HG02884 (cell line): ENCODE data around the gene NUDT1.

Source experiments
- ATAC-seq: cut with Tn5 transposase; IDR thresholded peaks from one replicate; pipeline ENCODE4 v1.9.1; 2021; ENCODE audit warnings: mild to moderate bottlenecking, moderate library complexity; ENCODE audit not compliant: unreplicated experiment

Gene NUDT1

GRCh38 chr7:2204446-2204845 is 37.6 kb upstream of the NUDT1 start:
- ATAC-seq, result no peak

GRCh38 chr7:2205036-2205780 is 36.8 kb upstream of the NUDT1 start:
- no peak for ATAC-seq

- no peak for ATAC-seq
Measured at GRCh38 chr7:2208712-2209111, 33.3 kb upstream of the NUDT1 start.

- no peak for ATAC-seq
Measured at GRCh38 chr7:2209146-2209960, 32.7 kb upstream of the NUDT1 start.

- ATAC-seq, result no peak
Measured at GRCh38 chr7:2209961-2210323, 32.1 kb upstream of the NUDT1 start.

DNA sequence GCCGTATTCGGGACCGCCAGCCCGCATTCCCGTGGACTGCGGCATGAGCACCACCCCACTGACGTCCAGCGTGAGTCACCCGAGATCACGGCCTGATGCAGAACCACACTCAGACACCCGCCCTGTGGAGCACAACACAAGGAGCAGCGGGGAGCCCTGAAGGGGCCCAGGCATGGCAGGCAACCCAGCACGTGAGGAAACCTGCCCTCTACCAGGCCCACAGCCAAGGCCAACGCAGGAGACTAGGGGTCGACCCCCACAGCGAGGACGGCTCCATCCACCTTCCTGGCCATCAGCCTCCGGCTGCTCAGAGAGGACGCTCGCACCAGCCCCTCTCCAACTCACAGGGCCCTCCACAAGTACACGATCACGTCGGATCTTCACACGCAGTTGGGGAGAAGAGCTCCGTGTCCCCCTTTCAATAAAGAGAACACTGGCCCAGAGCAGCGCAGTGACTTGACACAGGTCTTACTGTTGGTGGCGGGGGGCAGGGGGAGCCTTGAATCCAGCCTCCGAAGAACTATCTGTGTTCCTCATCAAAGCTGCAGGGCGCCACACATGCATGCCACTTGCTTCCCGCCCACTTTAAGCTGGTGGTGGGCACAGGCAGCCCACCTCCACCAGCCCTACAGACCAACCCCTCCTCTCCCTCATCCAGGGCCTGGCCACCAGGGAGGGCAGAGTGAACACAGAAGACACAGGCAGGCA is 31.3 kb upstream of the NUDT1 start:
- no peak for ATAC-seq

DNA sequence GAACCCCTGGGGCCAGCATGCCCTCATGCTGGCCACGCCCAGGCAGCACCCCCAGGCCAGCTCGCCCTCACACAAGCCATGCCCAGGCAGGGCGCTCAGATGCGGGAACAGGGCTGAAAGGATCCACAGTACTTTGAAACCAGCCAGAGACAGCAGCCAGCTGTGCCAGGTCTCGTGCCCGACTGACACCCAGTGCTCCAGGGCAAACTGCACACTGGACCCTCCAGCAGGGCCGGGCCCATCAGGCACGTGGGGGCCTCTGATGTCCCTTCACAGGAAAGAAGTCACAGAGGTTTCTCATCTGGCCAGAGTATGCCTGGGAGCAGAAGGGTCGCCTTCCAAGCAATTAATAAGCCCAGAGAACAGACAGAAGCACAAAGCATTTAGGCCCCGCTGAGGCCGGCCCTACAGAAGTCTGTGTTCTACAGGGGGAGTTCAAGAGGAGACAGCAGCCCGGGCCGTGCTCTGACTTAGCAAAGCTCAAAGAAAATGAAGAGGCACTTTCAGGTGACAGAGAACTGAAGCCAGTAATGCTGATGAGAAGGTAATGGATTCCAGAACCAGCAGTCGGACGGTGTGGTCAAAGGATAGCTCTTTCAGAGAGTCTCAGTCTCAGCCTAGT is 30.7 kb upstream of the NUDT1 start:
- no peak for ATAC-seq

DNA sequence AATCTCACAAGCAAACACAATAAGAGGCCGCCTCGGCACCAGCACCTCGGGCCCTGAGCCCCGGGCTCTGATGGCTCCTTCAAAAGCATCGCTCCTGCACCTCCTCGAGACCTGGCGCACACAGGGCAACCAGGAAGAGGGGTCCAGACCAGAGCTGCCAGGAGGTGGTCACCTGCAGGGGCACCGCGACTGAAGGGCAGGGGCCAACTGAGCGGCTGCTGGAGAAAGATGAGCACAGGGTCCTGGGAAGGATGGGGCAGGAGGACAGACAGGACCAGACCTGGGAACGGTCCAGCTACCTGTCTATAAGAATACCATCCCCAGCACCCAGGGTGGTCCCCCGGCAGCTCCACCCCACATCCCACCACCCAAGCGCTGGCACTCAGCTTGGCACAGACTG is 30.1 kb upstream of the NUDT1 start:
- no peak for ATAC-seq

DNA sequence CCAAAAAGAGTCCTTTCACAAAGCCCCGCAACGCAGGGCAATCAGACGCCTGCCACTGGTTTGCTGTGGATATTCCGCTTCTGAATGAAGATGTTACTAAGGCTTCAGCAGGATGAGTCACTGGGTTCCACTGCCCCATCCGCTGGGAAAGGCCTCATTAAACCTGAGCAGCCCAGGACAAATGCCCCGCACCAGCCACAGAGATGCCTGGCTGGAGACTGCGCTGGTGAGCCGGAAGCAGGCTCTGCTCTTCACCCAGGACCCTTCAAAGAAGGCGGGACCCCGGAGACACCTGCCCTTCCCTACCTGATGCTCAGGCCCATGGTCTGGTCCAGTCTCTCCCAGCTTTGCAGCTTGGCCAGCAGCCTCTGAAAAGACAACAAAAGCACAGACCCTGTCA is 29.1 kb upstream of the NUDT1 start:
- ATAC-seq, result no peak

DNA sequence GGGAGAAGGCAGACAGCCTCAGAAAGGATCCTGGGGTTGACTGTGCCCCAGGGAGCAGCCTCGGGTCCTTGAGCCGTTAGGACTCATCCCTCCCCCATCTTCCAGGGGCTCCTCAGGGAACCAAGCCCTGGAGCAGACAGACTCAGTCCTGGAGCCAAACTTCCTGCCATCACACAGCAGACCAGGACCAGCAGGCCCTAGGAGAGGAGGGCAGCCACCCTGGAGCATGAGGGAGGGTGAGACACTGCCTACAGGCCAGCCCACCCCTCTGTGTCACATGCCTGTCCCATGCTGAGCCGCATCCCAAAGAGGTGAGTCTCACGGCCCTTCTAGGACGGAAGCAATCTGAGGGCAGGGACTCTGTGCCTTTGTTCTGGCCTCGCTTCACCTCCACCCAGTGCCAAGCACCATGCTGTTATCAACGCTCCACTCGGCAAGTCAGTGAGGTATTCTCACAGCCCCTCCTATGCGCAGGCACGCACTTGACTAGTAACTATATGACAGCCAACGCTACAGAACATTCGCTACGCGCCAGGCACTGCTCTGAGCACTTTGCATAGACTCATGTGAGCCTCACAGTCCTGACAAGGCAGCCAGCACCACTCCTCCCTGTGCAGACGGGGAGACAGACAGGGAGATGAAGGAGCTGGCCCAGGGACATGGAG is 28.3 kb upstream of the NUDT1 start:
- ATAC-seq, result no peak

DNA sequence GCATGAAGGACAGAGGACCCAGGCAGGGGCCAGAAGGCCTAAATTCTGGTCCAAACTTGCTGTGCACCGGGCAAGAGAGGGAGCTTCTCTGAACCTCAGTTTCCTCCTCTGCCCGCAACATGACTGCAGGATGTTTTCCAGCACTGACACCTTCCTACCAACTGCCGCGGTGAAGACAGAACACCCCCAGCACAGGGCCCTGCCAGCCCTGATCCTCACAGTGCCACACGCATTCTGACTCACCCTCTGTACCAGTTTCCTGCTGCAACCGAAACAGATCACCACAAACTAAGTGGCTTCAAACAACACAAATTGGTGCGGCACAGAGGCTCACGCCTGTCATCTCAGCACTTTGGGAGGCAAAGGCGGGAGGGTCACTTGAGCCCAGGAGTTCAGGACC is 27.4 kb upstream of the NUDT1 start:
- ATAC-seq, result no peak

- no peak for ATAC-seq
Measured at GRCh38 chr7:2215851-2216250, 26.2 kb upstream of the NUDT1 start.

DNA sequence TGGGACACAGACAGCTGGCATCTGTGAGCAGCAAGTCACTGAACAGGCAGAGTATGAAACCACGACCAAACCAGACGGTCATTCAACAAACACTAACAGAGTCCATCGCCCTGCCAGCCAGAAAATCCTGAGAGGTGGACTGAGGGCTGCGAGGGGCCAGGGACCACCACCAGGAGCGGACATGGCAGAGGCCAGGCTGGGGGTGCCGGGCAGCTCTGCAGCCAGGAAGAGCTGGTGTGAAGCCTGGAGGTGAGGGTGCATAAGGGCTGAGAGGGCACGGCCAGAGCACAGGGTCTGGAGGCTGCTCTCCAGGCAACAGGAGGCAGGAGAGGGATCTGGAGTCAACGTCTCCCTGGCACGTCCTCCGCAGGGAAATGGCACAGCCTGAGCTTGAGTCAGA is 24.8 kb upstream of the NUDT1 start:
- no peak for ATAC-seq

- no peak for ATAC-seq
Measured at GRCh38 chr7:2217716-2218443, 24.1 kb upstream of the NUDT1 start.

GRCh38 chr7:2218444-2218785 is 23.6 kb upstream of the NUDT1 start:
- ATAC-seq, result no peak

- ATAC-seq, result no peak
Measured at GRCh38 chr7:2219136-2219535, 22.9 kb upstream of the NUDT1 start.

- no peak for ATAC-seq
Measured at GRCh38 chr7:2219606-2220005, 22.4 kb upstream of the NUDT1 start.

DNA sequence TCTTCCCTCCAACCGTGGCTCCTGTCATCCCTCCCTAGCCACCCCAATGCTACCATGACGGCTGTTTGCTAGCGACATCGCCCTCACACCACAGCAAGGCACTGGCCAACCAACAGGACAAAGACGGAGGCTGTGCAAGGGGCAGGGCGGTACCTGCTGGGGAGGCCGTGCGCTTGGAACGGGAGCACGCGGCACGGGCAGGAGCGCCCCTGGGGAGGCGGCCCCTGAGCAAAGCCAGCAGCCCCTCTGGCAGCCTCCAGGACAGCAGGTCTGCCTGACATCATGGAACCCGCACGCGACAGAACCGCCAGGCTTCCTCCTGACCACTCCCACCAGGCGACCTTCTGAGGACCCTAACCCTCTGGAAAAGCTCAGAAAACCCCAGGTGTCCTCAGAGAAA is 22.0 kb upstream of the NUDT1 start:
- no peak for ATAC-seq

GRCh38 chr7:2220506-2220905 is 21.5 kb upstream of the NUDT1 start:
- ATAC-seq, result no peak

GRCh38 chr7:2220954-2221353 is 21.1 kb upstream of the NUDT1 start:
- no peak for ATAC-seq
